EH (cell line): Measurements from ENCODE around the gene IP6K3.

ENCODE experiments used
- DNase-seq: peaks from one replicate; pipeline ENCODE4 v3.0.0-alpha.2; 2015; ENCODE audit warnings: low read depth

The IP6K3 gene

GRCh38 chr6:33723371-33724085 lies 23.2 kb downstream of the IP6K3 start:
- DNase-seq: no peak

DNA sequence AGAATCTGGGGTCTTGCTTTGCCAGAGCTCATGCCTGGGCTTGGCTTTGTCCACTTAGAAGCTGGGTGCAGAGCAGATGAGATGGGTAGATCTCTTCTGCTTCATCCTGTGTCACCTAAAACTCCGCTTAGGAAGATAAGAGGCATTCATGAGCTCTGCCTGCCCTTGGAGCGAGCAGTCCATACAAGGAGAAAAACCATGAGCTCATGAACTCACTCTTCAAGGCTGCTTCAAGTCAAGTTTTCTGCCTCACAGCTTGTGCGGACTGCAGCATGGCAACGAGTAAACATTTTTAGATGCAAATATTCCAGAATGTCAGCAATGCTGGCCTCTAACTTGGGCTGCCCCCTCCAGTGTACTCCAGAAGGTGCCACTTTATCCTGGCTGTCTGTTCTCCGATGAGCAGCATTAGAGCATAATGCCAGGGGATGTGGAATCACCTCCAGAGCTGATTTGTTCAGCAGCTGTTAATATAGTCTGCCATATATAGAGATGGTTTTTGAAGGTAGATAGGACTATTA lies 24.5 kb downstream of the IP6K3 start:
- DNase-seq: no peak

DNA sequence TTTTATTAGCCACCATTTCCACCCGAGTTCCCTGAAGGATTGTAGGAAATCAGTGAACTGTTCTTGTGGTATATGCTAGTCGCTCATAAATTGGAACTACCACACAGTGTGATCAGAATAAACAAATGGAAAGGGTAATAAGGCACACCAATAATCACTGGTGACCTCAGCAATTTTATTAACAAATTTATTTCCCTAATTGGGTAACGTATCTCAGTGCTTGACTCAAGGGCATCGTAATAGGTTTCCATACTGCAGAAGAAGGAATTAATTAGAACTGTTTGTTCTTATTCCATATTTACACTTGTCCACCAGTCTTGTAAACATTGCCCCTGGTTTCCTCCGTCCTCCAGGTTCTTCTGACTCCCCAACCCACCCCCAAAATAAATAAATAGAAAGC lies 25.2 kb downstream of the IP6K3 start:
- DNase-seq: no peak

DNA sequence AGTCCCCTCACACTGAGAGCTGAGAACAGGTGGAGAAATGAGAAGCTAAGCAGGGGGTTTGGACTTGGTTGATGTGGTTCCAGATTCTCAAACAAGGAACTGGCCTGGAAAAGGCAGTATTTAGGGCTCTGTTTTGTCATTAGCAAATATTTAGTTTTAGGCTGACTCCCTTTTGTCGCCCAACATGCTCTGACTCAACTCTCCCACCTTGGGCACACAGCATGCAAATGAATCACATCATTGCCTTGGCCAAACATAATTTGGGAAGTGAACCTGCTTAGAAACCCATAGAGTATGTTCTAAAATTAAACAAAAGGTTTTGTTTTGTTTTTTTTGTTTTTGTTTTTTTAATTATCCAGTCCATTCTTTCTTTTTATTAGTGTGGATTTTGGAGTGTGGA lies 25.7 kb downstream of the IP6K3 start:
- DNase-seq: no peak

GRCh38 chr6:33719326-33719987 lies 27.2 kb downstream of the IP6K3 start:
- DNase-seq: no peak

DNA sequence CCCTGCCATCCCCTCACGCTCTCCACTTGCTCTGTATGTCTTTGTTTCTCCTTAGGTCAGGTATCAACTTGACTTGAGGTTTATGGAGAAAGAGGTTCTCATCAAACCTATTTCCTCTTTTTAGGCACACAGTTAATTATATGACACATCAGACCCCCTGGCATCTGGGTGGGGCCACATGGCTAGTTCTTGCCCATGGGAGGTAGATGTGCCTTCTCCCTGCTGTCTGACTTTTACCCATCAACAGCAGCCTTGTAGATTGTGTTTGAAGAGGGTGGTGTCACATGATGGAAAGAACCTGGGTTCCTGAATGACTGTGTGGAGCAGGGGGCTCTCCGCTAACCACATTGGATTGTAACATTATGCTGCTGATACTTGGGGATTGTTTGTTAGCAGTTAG lies 28.0 kb downstream of the IP6K3 start:
- no peak for DNase-seq

DNA sequence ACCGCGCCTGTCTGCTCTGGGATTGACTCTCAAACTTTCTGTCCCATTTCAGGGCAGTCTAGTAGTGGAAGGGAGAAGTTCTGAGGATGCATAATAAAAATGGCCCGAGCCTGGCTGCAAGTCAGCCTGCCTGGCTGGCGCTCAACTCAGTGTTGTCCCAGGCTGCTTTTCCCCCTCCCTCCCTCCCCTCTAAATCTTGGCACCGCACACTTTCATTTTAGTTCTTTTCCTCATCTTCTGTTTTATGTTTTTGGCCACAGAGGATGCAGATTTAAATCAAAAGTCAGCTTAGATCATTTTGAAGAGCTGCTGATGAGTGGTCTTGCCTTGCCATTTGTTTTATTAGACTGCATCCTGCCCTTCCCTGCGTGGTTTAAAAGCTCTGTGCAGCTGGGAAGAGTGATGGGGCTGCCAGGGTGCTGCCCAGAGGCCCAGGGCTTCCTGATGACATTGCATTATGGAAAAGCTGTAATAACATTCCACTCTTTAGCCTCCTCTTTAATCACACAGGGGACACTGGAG lies 28.7 kb downstream of the IP6K3 start:
- DNase-seq: peak; percentile 49

- DNase-seq: no peak
Observed at GRCh38 chr6:33716890-33717632, 29.6 kb downstream of the IP6K3 start.

DNA sequence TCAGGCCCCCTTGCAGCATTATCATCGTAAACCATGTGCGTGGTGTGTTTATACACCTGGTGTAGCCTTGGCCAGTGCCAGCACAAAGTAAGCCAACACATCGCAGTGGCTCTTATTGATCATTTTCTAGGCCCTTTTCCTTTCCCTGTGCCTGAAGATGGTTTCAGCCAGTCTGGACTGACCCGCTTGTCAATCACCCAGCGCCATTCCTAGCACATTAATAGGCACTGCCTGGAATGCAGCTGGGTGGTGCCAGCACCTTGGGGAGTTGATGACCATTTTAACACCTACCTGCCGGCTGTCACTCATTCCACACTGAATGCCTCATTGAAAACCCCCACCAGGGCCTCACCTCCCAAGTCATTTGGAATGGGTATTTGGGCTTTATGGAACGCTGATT lies 30.3 kb downstream of the IP6K3 start:
- no peak for DNase-seq

DNA sequence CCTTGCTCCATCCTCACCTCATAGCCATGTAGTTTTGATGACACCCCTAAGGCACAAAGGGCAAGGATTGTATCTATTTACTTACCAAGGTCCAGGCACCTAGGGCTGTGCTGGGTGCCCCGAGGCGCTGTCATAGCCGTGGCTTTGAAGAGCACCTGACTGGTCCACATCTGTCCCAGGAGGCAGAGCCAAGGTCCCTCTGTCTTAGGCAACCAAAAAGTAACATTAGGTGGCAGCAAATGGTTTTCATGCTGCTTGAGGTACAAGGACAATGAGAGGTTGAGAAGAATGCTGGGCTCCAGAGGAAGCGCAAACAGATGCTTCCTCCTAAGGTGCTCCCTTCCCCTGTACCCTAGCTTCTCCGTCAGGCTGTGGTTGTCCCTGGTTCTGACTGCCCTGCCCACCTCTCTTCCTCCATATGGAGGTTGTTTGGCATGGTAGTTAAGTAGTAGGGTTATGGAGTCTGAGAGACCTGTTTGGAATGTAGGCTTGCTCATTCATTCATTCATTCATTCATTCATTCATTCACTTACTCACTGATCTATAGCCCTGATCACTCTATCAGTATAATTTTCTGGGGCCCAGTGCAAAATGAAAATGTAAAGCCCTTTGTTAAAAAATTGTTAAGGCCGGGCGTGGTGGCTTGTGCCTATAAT lies 32.2 kb downstream of the IP6K3 start:
- no peak for DNase-seq

- DNase-seq: no peak
Observed at GRCh38 chr6:33713786-33714185, 32.9 kb downstream of the IP6K3 start.

- no peak for DNase-seq
Observed at GRCh38 chr6:33712914-33713313, 33.8 kb downstream of the IP6K3 start.

DNA sequence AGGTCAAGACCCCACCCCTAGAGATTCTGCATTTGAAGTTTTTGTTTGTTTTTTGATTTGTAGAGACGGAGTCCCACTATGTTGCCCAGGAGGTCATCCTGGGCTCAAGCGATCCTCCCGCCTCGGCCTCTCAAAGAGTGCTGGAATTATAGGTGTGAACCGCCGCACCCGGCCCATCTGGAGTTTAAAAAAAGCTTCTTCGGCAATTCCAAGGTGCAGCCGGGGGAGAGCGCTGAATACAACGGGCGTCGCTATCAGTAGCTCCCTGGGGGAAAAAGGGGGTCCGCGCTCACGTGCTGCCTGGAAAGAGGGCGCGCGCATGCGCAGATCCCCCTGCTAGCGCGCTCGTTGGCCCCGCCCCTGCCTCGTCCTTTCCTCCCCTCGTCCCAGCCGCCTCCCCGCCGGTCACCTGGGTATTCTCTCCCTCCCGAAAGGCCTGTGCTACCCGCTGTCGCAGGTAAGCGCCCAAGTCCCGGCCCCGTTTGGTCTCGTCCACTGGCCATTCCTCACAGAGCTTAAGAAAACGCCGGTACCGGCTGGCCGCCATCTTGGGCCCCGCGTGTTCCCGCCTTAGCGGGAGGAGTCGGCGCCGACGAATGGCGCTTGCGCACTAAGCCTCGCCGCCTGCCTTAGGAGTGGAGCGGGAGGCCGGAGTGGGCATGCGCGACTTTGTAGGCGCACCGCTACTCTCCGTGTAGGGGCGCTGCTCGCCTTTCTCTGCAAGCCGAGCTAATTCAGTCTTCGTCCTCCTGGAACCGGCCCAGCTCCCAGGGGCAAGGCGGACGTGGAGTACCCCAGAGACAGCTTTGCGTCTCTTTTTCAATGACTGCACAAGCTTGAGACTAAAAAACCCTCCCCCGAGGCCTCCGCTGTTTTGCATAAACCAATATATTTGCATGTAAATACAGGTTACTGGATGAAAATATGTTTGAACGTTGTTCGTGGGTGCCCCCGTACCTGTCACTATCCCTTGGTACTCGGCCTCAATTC lies 35.3 kb downstream of the IP6K3 start, which contains the start of gene UQCC2:
UQCC2 (minus strand) TSS at position 561 of the 990 bp plus-strand sequence; CDS start at position 547, 14 bp downstream.
- DNase-seq: peak; percentile 96

- DNase-seq: no peak
Observed at GRCh38 chr6:33710296-33711121, 36.2 kb downstream of the IP6K3 start.

GRCh38 chr6:33709605-33710295 lies 37.0 kb downstream of the IP6K3 start:
- no peak for DNase-seq

- DNase-seq: no peak
Observed at GRCh38 chr6:33708516-33709204, 38.0 kb downstream of the IP6K3 start.

- no peak for DNase-seq
Observed at GRCh38 chr6:33707771-33708170, 38.9 kb downstream of the IP6K3 start.

DNA sequence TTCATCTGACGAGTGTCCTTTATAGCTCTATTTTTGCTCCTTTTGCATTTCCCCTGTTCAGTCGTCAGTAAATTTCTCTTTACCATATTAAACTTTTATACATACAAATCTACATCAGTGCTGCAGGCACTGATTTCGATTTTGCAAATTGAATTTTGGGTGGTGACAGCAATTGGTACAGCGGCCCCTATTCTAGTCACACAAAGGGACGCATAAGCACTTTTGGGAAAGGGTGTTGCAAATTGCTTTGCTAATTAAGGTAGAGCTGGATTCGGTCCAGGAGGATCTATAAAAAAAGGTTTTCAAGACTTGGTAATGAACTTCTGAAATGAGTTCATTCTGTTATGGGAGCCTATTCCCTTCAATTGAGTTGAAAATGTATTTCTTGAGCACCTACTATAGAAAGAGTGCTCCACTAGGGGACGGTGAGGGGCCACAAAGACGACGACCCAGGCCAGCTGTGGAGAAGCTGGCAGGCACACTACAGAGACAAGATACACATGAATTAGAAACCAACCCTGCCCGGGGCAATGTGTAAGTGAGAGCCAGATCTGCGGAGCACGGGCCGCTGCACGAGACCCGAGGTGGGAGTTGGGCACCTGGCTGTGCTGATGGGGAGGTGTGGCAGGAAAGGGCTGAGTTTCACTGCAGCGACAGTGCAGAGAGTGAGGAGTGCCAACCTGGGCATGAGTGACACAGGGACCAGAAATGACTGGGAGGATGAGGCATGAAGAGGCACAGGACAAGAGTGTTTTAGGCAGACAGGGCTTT lies 40.6 kb downstream of the IP6K3 start:
- DNase-seq: no peak
